SK-N-SH (cell line): Measurements from ENCODE around the gene SASH1.

Experiments
- CHD2 ChIP-seq: fragments of 150-350 bp; IDR thresholded peaks from 2 replicates; pipeline ENCODE4 v1.6.1; 2018; ENCODE audit warnings: low read length; ENCODE audit not compliant: partially characterized antibody
- GATA2 ChIP-seq: sonication (generic); formaldehyde crosslinking; IDR thresholded peaks from 2 replicates; pipeline ENCODE4 v1.5.0; 2020; ENCODE audit warnings: mild to moderate bottlenecking, missing genetic modification reagents
- MXI1 ChIP-seq: IDR thresholded peaks from 2 replicates; pipeline ENCODE4 v1.6.1; 2012; ENCODE audit warnings: mild to moderate bottlenecking, low read depth, low read length, improper control_type of control experiment
- POLR2AphosphoS5 ChIP-seq: IDR thresholded peaks from 2 replicates; pipeline ENCODE4 v1.6.1; 2012; ENCODE audit warnings: low read depth, low read length
- RXRA ChIP-seq: IDR thresholded peaks from 2 replicates; pipeline ENCODE4 v1.4.0; 2012; ENCODE audit warnings: low read depth, mild to moderate bottlenecking, borderline replicate concordance
- TF ChIP-seq, protein P1 (sequence below): fragments of 200-600 bp; sonication (generic); IDR thresholded peaks from 2 replicates; pipeline ENCODE4 v1.6.1; 2017; ENCODE audit warnings: antibody characterized with exemption, mild to moderate bottlenecking, moderate library complexity

DNA sequence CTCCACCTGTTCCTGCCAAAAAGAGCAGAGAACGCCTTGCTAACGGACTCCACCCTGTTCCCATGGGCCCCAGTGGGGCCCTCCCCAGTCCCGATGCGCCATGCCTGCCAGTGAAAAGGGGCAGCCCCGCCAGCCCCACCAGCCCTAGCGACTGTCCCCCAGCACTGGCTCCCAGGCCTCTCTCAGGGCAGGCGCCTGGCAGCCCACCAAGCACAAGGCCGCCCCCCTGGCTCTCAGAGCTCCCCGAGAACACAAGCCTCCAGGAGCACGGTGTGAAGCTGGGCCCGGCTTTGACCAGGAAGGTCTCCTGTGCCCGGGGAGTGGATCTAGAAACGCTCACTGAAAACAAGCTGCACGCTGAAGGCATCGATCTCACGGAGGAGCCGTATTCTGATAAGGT, 201.8 kb downstream of the SASH1 start:
- TF ChIP-seq POLR2AphosphoS5 = no peak
- TF ChIP-seq, protein P1, sequence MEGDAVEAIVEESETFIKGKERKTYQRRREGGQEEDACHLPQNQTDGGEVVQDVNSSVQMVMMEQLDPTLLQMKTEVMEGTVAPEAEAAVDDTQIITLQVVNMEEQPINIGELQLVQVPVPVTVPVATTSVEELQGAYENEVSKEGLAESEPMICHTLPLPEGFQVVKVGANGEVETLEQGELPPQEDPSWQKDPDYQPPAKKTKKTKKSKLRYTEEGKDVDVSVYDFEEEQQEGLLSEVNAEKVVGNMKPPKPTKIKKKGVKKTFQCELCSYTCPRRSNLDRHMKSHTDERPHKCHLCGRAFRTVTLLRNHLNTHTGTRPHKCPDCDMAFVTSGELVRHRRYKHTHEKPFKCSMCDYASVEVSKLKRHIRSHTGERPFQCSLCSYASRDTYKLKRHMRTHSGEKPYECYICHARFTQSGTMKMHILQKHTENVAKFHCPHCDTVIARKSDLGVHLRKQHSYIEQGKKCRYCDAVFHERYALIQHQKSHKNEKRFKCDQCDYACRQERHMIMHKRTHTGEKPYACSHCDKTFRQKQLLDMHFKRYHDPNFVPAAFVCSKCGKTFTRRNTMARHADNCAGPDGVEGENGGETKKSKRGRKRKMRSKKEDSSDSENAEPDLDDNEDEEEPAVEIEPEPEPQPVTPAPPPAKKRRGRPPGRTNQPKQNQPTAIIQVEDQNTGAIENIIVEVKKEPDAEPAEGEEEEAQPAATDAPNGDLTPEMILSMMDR = no peak
- no peak for TF ChIP-seq RXRA
- no peak for TF ChIP-seq GATA2 (CRISPR knock-in tag)
- TF ChIP-seq MXI1 = no peak
- TF ChIP-seq CHD2 = no peak
